ENCODE results near the gene DLL1. TPM values are rescaled to one million over a fixed set of nuclear protein-coding genes. Genes with fewer than 3 reads are reported as not detected.

The DLL1 gene
- total and polyA plus RNA-seq, 9 of the 15 experiments (the other 6 are each of a cell fraction or from before 2014, with no cell fraction given), result not detected

- peak; percentile 80; the same call in 1 of the 2 replicates for TF ChIP-seq TFAP4 (CRISPR knock-in tag; IDR thresholded peaks at IDR 0.05; ENCODE audit: borderline replicate concordance)
- TF ChIP-seq PHB (CRISPR knock-in tag; IDR thresholded peaks at IDR 0.05), result 0 out of 2 replicates have a peak, but pooled peaks have one; percentile 78
- TF ChIP-seq NCOA4 (IDR thresholded peaks at IDR 0.05; ENCODE audit: partially characterized antibody), result no peak
- peak; percentile 66 for TF ChIP-seq RB1 (IDR thresholded peaks at IDR 0.05; ENCODE audit: low read depth)
- TF ChIP-seq PRDM10 (IDR thresholded peaks at IDR 0.05; ENCODE audit: partially characterized antibody), result no peak
- no peak for TF ChIP-seq ZNF23 (CRISPR knock-in tag; IDR thresholded peaks at IDR 0.05)
- no peak for TF ChIP-seq ZNF589 (CRISPR knock-in tag; IDR thresholded peaks at IDR 0.05; ENCODE audit: low read depth)
- peak; percentile 78; the same call in 1 of the 2 replicates for TF ChIP-seq FOXP1 (CRISPR knock-in tag; IDR thresholded peaks at IDR 0.05)
- peak; percentile 80 for TF ChIP-seq POLR2H (tag; IDR thresholded peaks at IDR 0.05; ENCODE audit: low read depth)
- no peak for TF ChIP-seq ZNF766 (CRISPR knock-in tag; conservative IDR thresholded peaks at IDR 0.05)
- TF ChIP-seq RUNX1 (IDR thresholded peaks at IDR 0.05; ENCODE audit: low read depth), result no peak
- no peak for TF ChIP-seq PTTG1 (tag; IDR thresholded peaks at IDR 0.05; ENCODE audit: low read depth)
- TF ChIP-seq CAMTA2 (CRISPR knock-in tag; conservative IDR thresholded peaks at IDR 0.05), result no peak
- TF ChIP-seq THRB (CRISPR knock-in tag; conservative IDR thresholded peaks at IDR 0.05), result 0 out of 2 replicates have a peak, but pooled peaks have one; percentile 21
- peak; percentile 54; the same call in 1 of the 2 replicates for TF ChIP-seq ZBED1 (IDR thresholded peaks at IDR 0.05)
- no peak for TF ChIP-seq ZNF518B (CRISPR knock-in tag; IDR thresholded peaks at IDR 0.05)
- peak; percentile 60; the same call in 1 of the 2 replicates for TF ChIP-seq NFIC (IDR thresholded peaks at IDR 0.05)
- TF ChIP-seq TEAD4 (IDR thresholded peaks at IDR 0.05; ENCODE audit: low read length), result no peak
- TF ChIP-seq TEAD4 (CRISPR knock-in tag; IDR thresholded peaks at IDR 0.05; ENCODE audit: borderline replicate concordance), result no peak
Observed at GRCh38 chr6:170306324-170307079, 15.6 kb upstream of the DLL1 start, which contains the start of gene FAM120B (continued).
